NCI-H510A (cell line): ENCODE measurements around the gene IGFBP4.

Experiments used
- DNase-seq: peaks from one replicate; lab custom pipeline; 2025; lab: John Stamatoyannopoulos, UW

IGFBP4 gene

DNA sequence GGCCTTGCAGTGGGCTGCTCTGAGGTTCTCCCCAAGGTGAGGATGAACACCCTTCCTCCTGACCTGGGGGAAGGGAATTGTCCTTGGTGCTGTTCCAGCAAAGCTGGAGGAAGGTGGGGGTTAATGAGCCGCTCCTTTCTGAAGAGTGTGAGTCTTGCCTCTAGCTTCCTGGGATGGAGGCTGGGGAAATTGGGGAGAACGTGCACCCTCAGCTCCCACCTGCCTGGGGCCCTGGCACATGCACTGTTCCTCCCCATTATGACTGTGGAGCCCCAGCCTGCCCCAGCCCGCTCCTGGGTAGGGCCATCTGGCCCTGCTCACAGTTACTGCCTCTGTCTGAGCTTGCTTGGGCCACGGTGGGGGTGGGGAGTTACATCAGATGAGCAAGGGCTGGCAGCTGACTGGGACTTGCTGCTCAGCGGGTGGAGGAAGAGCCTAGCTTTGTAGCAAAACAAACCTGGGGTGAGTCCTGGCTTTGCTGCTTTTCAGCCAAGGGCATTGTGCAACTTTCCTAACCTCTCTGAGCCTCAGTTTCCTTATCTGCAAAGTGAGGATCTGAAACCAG, 47.1 kb downstream of the IGFBP4 start:
- peak; percentile 77 for DNase-seq

DNA sequence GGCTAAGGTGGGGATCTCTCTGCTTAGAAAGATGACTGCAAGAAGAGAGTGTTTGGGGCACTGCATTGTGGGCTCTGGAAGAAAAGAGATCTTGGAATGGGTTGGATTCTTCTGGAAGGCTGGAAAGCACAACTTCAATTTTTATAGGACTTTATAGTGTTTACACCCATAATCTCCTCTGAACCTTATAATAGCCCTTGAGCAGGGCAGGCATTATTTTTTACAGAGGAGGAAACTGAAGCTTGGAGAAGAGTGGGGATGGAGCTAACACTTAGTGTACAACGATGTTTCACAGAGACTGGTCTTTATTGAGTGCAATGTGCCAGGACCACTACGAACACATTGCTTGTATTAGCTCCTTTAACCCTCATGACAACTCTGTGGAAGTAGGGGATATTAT, 47.7 kb downstream of the IGFBP4 start:
- DNase-seq = no peak

DNA sequence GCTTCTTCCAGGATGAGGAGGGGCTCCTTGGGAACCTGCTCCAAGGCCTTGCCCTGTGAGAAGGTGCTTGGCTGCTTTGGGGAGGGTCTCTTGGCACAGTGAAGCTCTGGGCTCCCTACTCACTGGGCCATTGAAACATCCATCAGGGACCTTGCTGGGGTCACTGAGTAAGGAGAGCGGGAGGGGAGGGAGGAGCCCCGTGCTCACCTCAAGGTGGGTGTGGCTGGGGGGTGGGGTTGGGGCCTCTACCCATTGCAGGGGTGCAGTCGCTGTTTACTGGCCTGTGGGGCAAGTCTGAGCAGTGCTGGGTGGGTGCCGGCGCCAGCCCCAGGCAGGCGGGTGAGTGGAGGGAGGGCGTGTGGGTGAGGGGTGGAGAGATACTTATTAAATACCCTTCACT, 48.2 kb downstream of the IGFBP4 start:
- no peak for DNase-seq

DNA sequence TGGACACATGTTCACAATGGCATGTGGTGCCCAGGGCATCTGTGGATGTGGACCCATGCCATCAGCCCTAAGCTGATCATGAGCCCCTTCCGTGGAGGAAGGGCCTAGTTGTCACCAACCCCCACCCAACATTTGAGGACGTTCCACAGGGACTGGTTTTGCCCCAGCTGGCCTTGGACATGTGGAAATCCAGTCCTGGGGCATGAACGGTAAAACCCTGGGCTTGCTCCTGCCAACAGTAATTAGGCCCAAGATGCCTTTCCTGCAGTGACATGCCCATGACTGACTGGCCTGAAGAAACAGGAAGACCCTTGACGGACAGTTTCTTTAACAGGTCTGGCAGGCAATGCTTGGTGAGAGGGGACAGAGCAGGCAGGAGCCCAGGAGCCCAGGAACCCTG, 50.4 kb downstream of the IGFBP4 start:
- no peak for DNase-seq

DNA sequence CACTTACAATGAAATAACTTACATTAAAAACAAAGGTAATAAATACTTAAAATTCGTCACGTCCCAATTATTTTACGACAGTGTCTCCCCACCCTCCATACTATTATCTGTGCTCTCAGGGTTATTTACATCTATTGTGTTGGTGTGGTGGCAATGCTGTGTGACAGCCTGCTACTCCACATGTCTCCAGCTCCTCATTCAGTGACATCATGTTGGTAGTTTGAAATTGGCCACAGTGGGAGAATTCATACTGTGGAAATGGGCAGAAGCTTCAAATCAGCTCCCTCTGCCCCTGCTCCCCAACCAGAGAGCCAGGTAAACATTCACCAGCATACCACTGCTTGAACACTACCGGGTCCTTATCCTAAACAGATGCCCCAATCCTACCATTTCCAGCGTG, 51.9 kb downstream of the IGFBP4 start:
- no peak for DNase-seq

DNA sequence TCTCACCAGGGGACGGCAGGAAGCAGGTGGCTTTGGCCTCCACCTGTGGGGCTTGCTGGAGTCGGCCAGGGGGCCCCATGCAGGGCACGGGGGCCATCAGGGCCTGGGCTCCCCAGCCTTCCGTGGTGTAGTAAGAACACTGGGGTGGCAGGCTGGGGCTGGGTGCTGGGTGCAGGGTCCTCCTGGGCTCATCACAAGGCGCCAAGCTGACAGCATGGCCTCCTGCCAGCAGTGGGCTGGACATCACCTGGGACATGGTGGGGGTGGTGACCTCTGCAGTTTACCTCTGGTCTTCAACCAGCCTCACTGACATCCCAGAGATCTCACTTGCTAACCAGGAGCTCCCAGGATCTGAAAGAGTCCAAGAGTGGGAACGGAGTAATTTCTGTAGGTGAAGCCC, 52.9 kb downstream of the IGFBP4 start:
- DNase-seq = no peak

DNA sequence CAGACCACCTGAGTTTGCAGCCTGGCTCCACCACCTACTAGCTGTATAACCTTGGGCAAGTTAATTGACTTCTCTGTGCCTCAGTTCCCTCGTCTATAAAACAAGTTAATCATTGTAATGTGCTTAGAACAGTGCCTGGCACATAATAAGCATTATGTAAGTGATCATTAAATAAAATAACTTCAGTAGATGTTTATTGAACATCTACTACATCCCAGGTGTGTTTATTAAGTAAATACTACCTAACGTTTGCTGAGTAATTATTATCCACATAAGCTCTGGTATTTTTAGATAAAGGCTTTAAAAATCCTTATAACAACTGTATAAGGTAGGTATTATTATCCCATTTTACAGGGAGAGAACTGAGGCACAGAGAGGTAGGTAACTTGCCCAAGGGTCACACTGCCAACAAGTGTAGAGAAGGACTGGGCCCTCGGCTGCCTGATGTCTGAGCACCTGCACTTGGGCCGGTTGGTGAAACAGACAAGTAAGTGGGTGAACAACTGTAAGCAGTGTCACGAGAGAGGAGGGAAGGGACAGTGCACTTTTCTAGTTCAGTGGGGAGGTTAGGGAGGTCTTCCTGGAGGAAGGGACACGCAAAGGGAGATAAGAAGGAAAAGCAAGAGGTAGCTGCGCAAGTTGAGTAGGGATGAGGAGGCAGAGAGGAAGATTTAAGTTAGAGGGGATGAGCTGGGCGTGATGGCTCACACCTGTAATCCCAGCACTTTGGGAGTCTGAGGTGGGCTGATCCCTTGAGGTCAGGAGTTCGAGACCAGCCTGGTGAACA, 53.6 kb downstream of the IGFBP4 start:
- no peak for DNase-seq

DNA sequence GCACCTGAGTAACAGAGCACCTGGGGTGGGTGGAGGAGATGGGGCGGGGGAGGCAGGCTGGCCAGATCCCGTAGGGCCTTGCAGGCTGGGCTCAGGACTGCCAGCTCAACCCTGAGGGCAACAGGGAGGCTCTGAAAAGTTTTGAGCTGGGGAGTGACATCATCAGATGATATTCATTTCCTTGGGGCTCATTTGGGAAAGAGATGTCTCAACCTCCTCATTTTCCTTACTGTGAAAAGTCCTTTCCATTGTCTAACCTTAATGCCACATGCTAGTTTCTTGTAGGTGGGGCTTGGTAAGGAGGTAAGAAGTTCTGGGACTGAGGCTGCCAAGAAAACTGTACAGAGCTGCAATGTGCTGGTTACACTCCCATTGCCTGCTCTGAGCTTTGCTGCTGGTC, 54.4 kb downstream of the IGFBP4 start:
- DNase-seq = no peak

DNA sequence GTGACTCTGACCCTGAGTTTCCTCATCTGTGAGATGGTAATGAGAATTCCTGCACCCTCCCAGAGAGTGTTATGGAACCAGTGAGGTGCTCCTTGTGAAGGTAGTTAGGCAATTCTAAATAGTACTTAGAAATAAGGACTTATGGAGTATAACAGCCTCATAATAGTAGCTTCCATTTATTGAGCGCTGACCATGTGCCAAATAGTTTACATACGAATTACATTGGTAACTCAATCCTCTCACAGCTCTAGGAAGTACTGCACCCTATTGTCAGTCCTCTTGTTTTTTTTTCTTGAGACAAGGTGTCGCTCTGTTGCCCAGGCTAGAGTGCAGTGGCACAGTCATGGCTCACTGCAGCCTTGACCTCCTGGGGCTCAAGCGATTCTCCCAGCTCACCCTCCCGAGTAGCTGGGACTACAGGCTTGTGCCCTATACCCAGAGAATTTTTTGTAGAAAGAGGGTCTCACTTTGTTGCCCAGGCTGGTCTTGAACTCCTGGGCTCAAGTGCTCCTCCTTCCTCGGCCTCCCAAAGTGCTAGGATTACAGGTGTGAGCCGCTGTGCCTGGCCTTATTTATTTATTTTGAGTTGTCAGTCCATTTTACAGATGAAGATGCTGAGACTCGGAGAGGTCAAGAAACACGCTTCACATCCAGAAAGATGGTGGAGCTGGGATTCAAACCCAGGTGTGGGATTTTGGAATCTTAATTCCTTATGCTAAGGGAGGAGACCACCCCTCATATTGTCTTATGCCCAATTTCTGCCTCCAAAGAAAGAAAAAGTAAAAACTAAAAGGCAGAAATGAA, 55.2 kb downstream of the IGFBP4 start:
- no peak for DNase-seq

DNA sequence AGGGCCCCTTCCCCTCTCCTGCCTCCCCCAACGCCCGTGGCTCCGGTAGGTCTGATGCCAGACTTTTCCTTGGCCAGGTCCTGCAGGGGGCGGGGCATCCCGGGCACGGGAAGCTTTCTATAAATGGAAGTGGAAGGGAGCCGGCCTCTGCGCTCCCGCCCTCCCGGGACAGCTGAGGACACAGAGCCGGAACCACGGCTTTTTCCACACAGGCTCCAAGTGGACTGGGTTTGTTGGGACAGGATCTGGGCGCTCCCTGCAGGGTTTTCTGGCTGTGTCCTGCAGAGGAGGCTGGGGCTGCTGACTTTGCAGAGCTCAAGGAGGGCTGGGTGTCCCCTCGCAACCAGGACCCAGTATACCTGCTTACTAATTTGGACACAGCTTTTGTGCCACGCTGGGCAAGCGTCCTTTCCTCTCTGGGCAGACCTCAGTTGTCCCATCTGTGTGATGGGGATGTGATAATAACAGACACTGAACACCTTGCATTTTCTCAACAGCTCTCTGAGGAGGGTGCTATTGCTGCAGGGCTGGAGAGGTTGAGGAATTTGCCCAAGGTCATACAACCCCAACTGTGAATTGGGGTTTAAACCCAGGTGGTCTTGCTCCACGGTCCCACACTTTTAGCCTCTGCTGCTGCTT, 56.4 kb downstream of the IGFBP4 start:
- peak; percentile 51 for DNase-seq

DNA sequence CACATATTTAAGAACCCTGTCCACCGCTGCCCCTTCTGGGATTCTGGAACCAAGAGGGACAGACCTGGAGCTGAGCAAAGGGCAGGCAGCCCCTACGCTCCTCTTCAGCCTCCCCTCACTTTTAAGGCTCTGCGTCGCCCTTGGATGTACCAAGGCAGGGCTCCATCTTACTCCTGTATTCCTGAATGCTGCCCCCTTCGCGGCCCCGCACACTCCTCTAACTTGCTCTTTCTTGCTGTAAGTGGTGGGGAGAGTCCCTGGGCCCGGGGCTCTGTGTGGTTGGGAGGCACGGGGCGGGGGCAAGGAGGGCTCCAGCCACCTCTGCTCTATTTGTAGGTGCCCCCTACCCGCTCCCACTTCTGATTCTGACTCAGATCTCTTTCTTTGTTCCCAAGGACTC, 56.9 kb downstream of the IGFBP4 start:
- DNase-seq = no peak

DNA sequence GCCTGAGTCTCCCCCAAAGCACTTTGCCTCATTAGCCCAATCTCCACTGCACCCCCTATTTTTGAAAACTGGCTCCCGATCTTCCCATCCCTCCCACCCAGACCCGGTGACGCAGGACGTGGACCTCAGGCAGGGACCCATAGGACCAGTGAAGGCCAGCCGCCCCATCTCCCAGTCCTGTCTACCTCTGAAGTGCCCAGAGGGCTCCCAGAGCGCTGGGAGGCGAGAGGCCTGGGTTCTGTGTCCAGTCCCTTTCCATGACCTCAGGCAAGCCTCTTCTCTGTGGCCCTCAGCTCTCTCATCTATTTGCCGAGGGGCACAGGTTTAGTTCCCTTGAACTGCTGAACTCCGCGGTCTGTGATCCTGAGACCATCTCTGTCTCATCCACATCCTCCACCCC, 57.5 kb downstream of the IGFBP4 start:
- DNase-seq = no peak

DNA sequence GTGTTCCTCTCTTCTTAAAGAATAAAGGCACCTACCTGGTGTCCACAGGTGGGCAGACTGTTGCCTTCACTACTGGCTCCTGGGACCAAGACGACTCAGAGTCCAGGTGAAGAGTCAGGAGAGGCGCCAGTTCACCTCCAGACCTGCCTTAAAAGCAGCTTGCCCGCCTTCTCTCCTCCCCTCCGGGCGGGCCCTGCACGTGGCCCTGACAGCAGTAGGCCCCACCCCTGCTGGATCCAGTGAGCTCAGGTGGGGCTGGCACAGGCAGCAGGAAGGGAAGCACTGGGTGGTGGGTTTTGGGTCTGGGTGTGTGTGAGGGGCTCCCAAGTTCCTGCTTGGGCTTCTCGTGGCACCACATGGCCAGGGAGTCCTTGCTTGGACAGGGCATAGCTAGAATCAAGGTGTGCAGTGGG, 58.3 kb downstream of the IGFBP4 start, which contains the start of gene TNS4:
Gene TNS4, minus strand, starts transcription at position 125 of the 413 bp plus-strand sequence. CDS start 5,198 bp downstream, outside the sequence.
- no peak for DNase-seq

DNA sequence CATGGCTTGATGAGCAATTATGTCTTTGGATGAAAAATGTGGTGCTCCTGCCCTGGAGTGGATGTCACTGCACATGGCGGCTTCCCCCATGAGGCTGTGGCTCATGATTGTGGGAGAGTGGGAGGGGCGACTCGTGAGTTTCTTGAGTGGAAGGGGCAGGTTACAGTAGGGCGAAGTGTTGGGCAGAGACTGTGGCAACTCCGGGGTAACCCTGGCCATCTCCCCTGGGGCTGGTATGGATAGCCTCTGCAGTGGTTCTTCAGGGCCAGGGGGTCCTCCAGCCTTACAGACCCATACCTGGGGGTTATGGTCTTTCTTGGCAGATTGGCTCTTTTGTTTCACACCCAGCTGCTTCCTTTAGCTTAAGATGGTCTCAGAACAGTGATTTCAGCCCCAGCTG, 59.5 kb downstream of the IGFBP4 start:
- no peak for DNase-seq

DNA sequence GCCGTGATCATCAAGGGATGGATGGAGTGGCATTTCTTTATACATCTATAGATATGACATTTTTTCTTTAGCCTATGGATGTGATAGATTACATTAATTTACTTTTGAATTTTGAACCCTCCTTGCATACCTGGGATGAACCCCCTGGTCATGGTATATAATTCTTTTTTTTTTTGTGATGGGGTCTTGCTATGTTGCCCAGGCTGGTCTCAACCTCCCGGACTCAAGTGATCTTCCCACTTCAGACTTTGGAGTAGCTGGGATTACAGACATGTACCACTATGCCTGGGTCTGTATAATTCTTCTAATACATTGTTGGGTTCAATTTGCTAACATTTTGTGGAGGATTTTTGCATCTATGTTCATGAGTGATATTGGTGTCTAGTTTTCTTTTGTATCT, 59.9 kb downstream of the IGFBP4 start:
- no peak for DNase-seq

DNA sequence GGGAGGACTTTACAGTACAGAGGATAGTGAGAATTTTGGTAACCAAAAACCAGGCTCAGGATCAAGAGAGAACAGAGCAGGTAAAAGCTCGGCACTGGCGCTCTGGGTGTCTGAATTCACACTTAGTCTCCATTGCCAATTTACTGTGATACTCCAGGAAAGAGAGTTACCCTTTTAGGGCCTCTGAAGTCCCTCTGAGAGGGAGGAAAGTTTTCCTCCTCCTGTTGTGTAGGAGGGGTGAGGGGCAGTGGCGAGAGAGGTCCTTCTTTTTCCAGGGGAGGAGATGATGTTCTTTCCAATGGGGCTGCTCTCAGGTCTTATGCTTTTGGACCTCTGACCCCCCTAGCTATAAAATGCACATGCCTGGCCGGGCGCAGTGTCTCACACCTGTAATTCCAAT, 63.5 kb downstream of the IGFBP4 start:
- DNase-seq = no peak
